Neutrophil (primary cell): Measurements from ENCODE around the gene MTRF1.

Source experiments
- H3K27ac ChIP-seq: fragments of 200-600 bp; sonication (generic); 2 replicates; pipeline ENCODE4 v1.5.1; 2016; ENCODE audit warnings: mild to moderate bottlenecking, moderate library complexity
- H3K27me3 ChIP-seq: fragments of 200-600 bp; sonication (generic); 2 replicates; pipeline ENCODE4 v1.6.0; 2016; ENCODE audit warnings: mild to moderate bottlenecking
- H3K36me3 ChIP-seq: fragments of 200-600 bp; sonication (generic); 2 replicates; pipeline ENCODE4 v1.5.1; 2017
- H3K4me1 ChIP-seq, 2 experiments: fragments of 200-600 bp in 1 of 2; sonication (generic) in 1 of 2; 1 replicate in 1 of 2; 2 replicates in 1 of 2; pipeline versions ENCODE4 v1.5.1 to v1.6.1; 2013 to 2016; ENCODE audit warnings: low read depth in 1 of 2, low read length in 1 of 2, mild to moderate bottlenecking in 1 of 2, moderate library complexity in 1 of 2; ENCODE audit not compliant: control insufficient read depth in 1 of 2, insufficient read depth in 1 of 2
- H3K4me3 ChIP-seq, 2 experiments: fragments of 200-600 bp in 1 of 2; sonication (generic) in 1 of 2; 1 replicate in 1 of 2; 2 replicates in 1 of 2; pipeline ENCODE4 v1.5.1; 2013 to 2016; ENCODE audit warnings: low read depth in 1 of 2, low read length in 1 of 2, mild to moderate bottlenecking in 1 of 2, moderate library complexity in 1 of 2
- H3K9me3 ChIP-seq: fragments of 200-600 bp; sonication (generic); 2 replicates; pipeline ENCODE4 v1.5.1; 2016
- TF ChIP-seq, protein P1 (sequence below): fragments of 200-600 bp; sonication (generic); IDR thresholded peaks from 2 replicates; pipeline ENCODE4 v1.5.1; 2016; ENCODE audit warnings: antibody characterized with exemption

The MTRF1 gene

DNA sequence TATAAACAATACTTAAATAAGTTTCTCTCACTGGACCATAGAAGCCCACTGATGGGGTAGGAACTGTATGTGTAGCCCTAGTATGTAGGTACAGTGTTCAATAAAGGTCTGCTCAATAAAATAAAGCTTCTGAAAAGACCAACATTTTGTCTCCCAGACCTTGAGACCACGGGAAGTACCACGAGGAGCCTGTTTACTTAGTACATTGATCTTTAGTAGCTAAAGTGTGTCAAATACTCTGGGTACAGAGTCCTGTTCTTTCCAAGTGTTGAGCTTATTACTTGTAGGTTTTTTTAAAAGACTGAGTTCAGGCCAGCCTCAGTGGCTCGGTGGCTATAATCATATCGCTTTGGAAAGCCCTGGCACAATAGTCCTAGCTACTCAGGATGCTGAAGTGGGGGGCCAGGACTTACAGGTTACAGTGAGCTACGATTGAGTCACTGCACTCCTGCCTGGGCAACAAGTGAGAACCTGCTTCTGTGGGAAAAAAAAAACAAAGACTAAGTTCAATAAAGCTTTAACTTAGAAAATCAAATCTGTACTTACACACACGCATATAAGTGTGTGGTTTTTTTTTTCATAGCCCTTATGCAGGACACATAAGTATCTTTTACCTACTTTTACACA, 3.4 kb downstream of the MTRF1 start:
- no peaks in the 10 kb centered on the region for H3K9me3 ChIP-seq
- peaks cover 27% of the 10 kb centered on the region for H3K36me3 ChIP-seq
- no peak overlapping the region for H3K27ac ChIP-seq
- no peaks in the 10 kb centered on the region for H3K27me3 ChIP-seq
- TF ChIP-seq, protein P1, sequence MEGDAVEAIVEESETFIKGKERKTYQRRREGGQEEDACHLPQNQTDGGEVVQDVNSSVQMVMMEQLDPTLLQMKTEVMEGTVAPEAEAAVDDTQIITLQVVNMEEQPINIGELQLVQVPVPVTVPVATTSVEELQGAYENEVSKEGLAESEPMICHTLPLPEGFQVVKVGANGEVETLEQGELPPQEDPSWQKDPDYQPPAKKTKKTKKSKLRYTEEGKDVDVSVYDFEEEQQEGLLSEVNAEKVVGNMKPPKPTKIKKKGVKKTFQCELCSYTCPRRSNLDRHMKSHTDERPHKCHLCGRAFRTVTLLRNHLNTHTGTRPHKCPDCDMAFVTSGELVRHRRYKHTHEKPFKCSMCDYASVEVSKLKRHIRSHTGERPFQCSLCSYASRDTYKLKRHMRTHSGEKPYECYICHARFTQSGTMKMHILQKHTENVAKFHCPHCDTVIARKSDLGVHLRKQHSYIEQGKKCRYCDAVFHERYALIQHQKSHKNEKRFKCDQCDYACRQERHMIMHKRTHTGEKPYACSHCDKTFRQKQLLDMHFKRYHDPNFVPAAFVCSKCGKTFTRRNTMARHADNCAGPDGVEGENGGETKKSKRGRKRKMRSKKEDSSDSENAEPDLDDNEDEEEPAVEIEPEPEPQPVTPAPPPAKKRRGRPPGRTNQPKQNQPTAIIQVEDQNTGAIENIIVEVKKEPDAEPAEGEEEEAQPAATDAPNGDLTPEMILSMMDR: no peak
- H3K4me1 ChIP-seq: peaks cover 13% of the 10 kb centered on the region in 2 experiments
- no peak overlapping the region for H3K4me3 ChIP-seq

DNA sequence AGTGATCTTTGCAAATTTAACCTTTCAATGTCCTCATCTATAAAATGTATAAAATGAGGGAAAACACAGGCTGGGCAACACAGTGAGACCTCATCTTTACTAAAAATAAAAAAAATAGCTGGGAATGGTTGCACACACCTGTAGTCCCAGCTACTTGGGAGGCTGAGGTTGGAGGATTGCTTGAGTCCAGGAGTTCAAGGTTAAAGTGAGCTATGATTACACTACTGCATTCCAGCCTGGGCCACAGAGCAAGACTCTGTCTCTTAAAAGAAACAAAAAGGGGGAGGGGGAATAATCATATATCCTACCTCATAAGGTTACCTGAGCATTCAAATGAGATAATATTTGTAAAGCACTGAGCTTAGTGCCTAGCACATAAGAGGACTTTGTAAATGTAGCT, 5.8 kb downstream of the MTRF1 start:
- no peak overlapping the region for H3K27ac ChIP-seq
- H3K4me1 ChIP-seq: peaks cover 2% of the 10 kb centered on the region in 2 experiments
- TF ChIP-seq, protein P1: no peak
- peaks cover 42% of the 10 kb centered on the region for H3K36me3 ChIP-seq
- H3K27me3 ChIP-seq: no peaks in the 10 kb centered on the region
- H3K4me3 ChIP-seq: no peak overlapping the region
- no peaks in the 10 kb centered on the region for H3K9me3 ChIP-seq

DNA sequence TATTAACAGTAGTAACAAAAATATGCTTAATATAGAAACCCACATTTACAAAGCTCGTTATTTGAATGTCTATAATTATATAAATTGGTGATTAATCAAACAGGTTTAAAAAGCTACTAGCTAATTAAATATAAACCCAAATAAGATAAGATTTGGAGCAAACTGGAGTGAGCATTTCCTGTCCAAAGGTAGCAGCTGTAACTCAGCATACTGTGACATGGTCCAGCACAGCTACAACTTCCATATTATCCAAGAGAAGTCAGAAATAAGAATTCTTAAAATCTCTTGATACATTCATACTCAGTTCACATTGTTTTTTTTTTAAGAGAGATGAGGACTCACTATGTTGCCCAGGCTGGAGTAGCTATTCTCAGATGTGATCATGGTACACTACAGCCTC, 8.5 kb downstream of the MTRF1 start:
- H3K27ac ChIP-seq: no peak overlapping the region
- H3K27me3 ChIP-seq: no peaks in the 10 kb centered on the region
- TF ChIP-seq, protein P1: no peak
- H3K4me1 ChIP-seq: no peaks in the 10 kb centered on the region
- H3K36me3 ChIP-seq: peaks cover 50% of the 10 kb centered on the region
- no peak overlapping the region for H3K4me3 ChIP-seq
- no peaks in the 10 kb centered on the region for H3K9me3 ChIP-seq

DNA sequence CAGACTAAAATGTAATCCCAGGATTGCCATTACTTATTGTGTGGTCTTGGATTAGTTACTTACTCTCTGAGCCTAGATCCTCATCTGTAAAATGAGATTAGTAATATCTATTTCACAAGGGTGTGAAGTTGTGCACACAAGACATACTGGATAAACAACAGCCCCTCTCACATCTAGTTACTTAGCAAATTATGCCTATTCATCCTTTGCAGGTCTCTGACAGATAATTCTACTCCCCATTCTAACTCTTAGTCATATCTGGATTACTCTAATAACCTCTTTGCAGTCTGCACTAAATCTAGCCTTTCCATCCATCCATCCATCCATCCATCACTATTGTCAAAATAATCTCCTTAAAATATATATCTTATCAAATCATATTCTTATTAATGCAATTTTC, 12.4 kb downstream of the MTRF1 start:
- Histone ChIP-seq H3K4me3 (no peak overlapping the region), H3K4me1 (no peaks in the 10 kb centered on the region), H3K27ac (no peak overlapping the region), H3K9me3 (no peaks in the 10 kb centered on the region), H3K36me3 (peaks cover 59% of the 10 kb centered on the region), H3K27me3 (no peaks in the 10 kb centered on the region)
- TF ChIP-seq, protein P1: no peak

DNA sequence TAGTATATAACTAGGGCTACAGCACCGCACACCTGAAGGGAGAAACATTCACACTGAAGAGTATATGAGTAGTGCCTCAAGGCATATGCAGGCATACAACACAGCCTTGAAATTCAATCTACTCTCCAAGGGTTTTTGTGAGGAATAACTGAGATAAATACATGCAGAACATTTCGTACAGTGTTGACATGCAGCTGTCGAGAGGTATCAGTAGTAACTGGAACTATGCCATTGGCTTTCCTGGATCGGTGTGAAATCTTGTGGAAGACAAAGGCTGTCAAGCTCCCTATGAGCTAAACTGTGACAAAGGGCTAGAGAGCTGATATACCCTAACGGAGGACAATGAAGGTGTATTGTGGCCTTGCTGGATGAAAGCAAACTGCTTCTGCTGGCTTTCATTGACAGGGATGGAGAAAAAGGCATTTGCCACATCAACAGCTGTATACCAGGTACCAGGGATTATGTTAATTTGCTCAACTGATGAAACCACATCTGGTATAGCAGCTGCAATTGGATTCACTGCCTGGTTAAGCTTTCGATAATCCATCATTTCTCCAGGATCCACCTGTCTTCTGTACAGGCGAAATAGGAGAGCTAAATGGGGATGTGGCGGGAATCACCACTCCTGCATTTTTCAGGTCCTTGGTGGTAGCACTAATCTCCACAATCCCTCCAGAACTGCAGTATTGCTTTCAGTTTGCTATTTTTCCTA, 16.3 kb downstream of the MTRF1 start:
- H3K27ac ChIP-seq: no peak overlapping the region
- no peaks in the 10 kb centered on the region for H3K27me3 ChIP-seq
- no peak overlapping the region for H3K4me3 ChIP-seq
- H3K9me3 ChIP-seq: no peaks in the 10 kb centered on the region
- no peaks in the 10 kb centered on the region for H3K4me1 ChIP-seq
- TF ChIP-seq, protein P1: no peak
- H3K36me3 ChIP-seq: peaks cover 40% of the 10 kb centered on the region
